Activated naive CD4-positive, alpha-beta T cell treated with anti-CD3 and anti-CD28 coated beads, Interleukin-2, amount 50 U/mL, for 72 hours (primary cell): ENCODE measurements around the gene ALCAM. TPM values are rescaled to one million over a fixed set of nuclear protein-coding genes. Genes with fewer than 3 reads are reported as not detected.

ENCODE experiments used
- ATAC-seq, 2 donors: fragments of 150-1000 bp; cut with Tn5 transposase; 2 replicates each; pipeline ENCODE4 v1.10.0; 2021; ENCODE audit warnings: mild to moderate bottlenecking in 2 of 2, moderate library complexity in 2 of 2
- DNase-seq, 2 donors: peaks; one replicate each; pipeline ENCODE4 v3.0.0; 2021 to 2022; ENCODE audit warnings: low spot score in 2 of 2
- H3K27ac Mint-ChIP-seq, 2 donors: one replicate each; pipeline ENCODE4 v1.8.0; 2022; ENCODE audit warnings: mild to moderate bottlenecking in 2 of 2, mixed read lengths in 2 of 2
- H3K36me3 Mint-ChIP-seq, 2 donors: one replicate each; pipeline ENCODE4 v1.8.0; 2022; ENCODE audit warnings: mixed read lengths in 2 of 2
- H3K9me3 Mint-ChIP-seq, 2 donors: one replicate each; pipeline ENCODE4 v1.8.0; 2022; ENCODE audit warnings: mixed read lengths in 2 of 2
- total RNA-seq, 2 donors: library from RNA; stranded (reverse); gene quantifications; one replicate each; pipeline ENCODE4 v1.2.3, GENCODE V29; 2022

Gene ALCAM
- total RNA-seq, result 10 to 100 TPM; 17.4 to 18.8 TPM

DNA sequence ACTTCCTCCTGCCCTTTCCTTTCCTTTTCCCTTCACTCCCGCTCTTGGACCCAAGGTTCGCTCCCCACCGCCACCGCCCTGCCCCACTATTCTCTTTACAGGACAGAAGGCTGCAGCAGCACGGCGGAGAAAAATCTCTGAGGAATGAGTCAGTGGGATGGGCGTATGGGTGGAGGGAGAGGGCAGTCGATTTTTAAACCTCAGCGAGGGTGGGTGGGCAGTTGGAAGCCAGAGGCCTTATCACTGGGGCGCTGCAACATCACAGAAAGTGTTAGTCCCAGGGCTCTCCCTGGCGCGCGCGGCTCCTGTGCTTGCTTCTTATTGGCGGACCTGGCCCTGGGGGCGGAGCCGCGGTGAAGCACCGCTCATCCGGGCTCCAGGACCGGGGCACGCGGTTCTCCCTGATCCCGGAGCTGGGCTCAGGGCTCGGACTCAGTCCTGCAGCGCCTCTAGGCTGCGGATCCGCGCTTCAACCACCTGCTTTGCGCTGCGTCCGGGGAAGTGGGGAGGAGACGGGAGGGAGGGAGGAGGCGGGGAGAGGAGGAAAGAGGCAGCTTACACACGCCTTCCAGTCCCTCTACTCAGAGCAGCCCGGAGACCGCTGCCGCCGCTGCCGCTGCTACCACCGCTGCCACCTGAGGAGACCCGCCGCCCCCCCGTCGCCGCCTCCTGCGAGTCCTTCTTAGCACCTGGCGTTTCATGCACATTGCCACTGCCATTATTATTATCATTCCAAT lies at the start of gene ALCAM:
Gene ALCAM, plus strand, starts transcription at position 584 of the 737 bp plus-strand sequence.
- Mint-ChIP-seq H3K27ac (peak within 1 kb of the TSS; percentile 96 to 100), H3K9me3 (no peaks in the 10 kb centered on the region), H3K36me3 (peaks cover 0 to 16% of the 10 kb centered on the region in 2 donors)
- peak; percentile 80 to 89 for DNase-seq
- peak; percentile 56 to 62 for ATAC-seq

DNA sequence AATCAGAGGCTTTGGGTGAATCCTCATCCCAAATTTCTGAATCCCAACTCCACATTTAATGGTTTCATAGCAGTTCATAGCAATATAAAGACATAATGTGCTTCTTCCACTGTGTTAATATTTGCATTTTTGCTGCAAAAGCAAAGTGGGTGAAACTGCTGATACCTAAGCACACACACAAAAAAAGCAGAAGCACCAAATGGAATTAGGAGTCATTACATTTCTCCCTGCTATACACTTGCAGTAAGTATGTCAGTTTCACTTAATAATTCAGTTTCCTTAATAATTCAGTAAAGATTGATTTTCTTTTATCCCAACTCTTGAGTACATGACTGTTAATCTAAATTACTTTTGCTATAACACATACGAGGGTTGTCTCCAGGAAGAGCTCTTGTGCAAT lies 48.9 kb upstream of the ALCAM start:
- H3K9me3 Mint-ChIP-seq, result no peaks in the 10 kb centered on the region
- no peak for ATAC-seq
- no peaks in the 10 kb centered on the region for H3K36me3 Mint-ChIP-seq
- no peak for DNase-seq
- no peak overlapping the region for H3K27ac Mint-ChIP-seq

DNA sequence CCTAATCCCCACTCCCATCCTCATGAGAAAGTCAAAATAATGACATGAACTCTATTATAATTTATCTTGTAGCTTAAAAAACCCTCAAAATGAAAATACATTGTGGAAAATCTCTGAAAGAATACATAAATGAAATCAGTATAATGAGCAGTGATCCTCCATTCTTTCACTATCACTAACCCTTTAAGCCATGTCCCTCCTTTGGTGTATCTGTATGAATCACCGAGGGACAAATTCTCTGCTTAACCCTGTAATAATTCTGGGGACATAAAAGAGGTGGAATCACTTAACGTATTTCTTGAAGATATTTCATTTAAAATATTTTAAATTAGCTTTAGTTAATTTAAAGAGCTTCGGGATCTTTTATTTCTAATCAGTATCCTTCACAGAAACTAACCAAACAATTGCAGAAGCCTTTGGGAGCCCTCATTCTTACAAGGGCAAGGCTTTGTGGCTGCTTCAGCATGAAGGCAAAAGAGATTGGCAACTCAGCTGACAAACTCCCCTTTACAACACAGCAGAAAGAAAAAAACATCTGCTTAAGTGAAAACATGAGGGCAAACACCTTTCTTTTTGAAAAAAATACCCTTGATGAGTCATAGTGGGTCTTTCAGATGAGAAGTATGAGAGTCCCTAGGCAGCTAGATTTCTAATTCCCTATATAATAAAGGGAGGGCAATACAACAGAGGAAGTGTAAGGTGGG lies 44.0 kb upstream of the ALCAM start:
- H3K9me3 Mint-ChIP-seq, result no peaks in the 10 kb centered on the region
- no peak overlapping the region for H3K27ac Mint-ChIP-seq
- ATAC-seq, result peak; percentile 13 to 75
- no peaks in the 10 kb centered on the region for H3K36me3 Mint-ChIP-seq
- no peak for DNase-seq

DNA sequence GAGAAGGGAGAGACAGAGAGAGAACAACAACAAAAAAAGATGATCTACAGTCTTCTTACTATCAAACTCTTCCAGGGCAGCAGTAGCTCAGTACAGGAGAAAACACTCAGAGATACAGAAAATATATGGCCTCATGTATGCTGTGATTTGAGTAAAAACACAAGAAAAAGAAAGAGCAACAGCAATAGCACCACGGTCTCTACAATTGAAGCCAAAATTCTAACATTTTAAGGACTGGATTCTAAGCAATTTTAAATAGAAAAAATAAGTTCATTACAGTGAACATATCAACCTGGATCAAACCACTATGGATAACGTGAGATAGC lies 43.5 kb upstream of the ALCAM start:
- DNase-seq, result no peak
- Mint-ChIP-seq H3K9me3 (no peaks in the 10 kb centered on the region), H3K27ac (no peak overlapping the region), H3K36me3 (no peaks in the 10 kb centered on the region)
- peak in 1 of 2 donors; percentile 55 for ATAC-seq

DNA sequence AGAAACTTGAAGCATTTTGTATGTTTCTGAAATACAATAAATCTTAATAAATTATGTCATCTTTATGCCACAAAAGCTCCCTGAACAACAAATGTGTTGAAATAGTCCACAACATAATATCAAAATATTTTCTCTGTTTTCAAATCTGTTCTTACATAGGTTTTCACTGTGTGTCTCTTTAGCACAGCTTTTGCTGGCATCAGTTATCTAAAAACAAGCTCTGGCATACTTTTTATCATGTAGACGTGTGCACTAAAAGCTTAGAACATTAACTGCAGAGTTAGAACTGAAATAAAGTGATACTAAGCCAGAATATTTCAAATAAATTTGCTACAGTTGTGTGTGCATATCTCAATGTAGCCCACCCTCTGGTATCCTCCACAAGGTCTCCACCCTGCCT lies 41.8 kb upstream of the ALCAM start:
- DNase-seq (no peak), ATAC-seq (no peak)
- H3K27ac Mint-ChIP-seq, result no peak overlapping the region
- H3K36me3 Mint-ChIP-seq, result no peaks in the 10 kb centered on the region
- H3K9me3 Mint-ChIP-seq, result no peaks in the 10 kb centered on the region

DNA sequence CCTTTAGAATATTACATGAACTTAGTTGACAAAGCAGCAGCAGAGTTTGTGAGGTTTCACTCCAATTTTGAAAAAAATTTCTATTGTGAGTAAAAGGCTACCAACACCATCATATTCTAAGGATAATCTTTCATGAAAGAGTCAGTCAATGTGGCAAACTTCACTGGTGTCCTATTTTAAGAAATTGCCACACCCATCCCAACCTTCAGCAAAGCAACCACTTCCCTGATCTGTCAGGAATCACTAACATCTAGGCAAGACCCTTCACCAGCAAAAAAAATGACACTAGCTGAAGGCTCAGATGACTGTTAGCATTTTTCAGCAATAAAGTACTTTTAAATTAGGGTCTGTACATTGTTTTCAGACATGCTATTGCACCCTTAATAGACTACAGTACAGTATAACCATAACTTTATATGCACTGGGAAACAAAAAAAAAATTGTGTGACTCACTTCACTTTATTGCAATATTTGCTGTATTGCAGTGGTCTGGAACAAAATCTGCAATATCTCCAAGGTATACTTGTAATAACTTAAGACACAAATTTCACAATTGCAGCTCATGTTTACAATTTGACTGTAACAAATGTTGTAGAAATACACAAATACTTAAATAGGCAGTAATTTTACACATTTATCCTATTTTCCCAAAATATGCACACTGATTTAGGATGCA lies 38.9 kb upstream of the ALCAM start:
- Mint-ChIP-seq H3K9me3 (peaks cover 0 to 5% of the 10 kb centered on the region in 2 donors), H3K36me3 (no peaks in the 10 kb centered on the region), H3K27ac (no peak overlapping the region)
- DNase-seq (no peak), ATAC-seq (no peak)

DNA sequence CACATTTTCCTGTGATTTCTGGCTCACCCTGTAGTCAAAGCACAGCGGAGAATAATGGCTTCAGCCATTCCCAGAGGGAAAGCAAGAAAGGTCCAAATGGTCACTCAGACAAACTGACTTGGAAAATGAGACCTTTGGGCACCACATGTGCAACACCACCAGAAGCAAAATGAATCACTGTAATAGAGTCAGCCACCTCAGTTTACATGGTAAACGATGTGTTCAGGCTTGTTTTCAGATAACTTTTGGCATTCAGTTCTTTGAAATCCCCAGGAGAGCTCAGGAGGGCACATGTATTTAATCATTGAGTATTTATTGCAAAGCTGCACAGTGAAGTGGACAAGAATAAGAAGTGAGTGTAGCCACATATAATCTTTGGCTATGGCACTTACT lies 38.4 kb upstream of the ALCAM start:
- ATAC-seq, result no peak

DNA sequence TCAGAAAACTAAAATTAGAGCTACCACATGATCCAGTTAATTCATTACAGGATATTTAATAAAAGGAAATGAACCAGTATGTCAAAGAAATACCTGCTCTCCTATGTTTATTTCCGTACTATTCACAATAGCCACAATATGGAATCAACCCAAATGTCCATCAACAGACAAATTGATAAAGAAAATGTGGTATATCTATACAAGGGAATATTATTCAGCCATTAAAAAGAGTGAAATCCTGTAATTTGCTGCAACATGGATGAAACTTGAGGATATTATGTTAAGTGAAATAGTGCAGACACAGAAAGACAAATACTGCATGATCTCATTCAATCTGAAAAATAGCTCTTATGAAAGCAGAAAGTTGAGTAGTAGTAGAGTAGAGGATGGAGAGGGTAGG lies 33.7 kb upstream of the ALCAM start:
- no peak for ATAC-seq
- H3K36me3 Mint-ChIP-seq, result no peaks in the 10 kb centered on the region
- no peak overlapping the region for H3K27ac Mint-ChIP-seq
- H3K9me3 Mint-ChIP-seq, result peaks cover 0 to 5% of the 10 kb centered on the region in 2 donors
- no peak for DNase-seq

More for the DNA sequence above, 38.4 kb upstream of the ALCAM start:
- Mint-ChIP-seq H3K9me3 (peaks cover 0 to 5% of the 10 kb centered on the region in 2 donors), H3K27ac (no peak overlapping the region), H3K36me3 (no peaks in the 10 kb centered on the region)
- DNase-seq, result no peak

DNA sequence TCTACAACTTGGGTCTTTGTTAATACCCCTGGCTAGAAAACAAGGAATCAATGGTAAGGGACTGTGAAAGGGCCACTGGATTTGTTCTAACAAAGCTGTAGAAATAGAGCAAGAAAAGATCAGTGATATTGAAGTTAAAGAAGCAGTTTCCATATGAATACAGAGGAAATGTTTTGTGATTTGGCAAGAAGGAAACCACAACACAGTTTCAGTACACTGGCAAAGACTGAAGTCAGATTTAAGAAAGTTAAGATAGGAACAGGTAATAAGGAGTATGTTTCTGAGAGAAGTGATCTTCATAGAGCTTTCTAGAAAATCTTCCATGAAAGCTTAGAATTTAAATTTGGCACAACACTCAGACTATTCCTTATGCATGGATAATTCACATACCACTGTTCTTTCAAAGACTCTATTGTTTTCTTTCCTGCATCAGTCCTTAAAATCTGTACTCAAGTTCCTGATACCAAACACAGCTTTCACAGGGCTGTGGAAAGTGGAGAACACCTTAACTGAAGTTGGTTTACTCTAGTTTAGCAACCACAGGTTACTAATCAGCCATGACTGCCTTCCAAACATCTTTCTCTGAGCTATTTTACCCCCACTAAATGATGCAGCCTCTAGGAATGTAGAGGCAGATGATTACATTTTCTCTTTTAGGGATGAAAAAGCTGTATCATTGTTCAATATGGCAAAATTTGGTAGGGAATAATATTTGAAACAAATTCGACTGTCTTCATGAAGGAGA lies 32.4 kb upstream of the ALCAM start:
- ATAC-seq, result peak in 1 of 2 donors; percentile 88

GRCh38 chr3:105339946-105340345 lies 26.8 kb upstream of the ALCAM start:
- no peak for ATAC-seq
- no peak for DNase-seq
- no peaks in the 10 kb centered on the region for H3K9me3 Mint-ChIP-seq
- H3K36me3 Mint-ChIP-seq, result no peaks in the 10 kb centered on the region
- no peak overlapping the region for H3K27ac Mint-ChIP-seq

More for the DNA sequence above, 32.4 kb upstream of the ALCAM start:
- Mint-ChIP-seq H3K9me3 (peaks cover 0 to 5% of the 10 kb centered on the region in 2 donors), H3K36me3 (no peaks in the 10 kb centered on the region), H3K27ac (no peak overlapping the region)
- no peak for DNase-seq

GRCh38 chr3:105343991-105344390 lies 22.7 kb upstream of the ALCAM start:
- DNase-seq, result no peak
- ATAC-seq, result no peak
- H3K27ac Mint-ChIP-seq, result no peak overlapping the region
- no peaks in the 10 kb centered on the region for H3K36me3 Mint-ChIP-seq
- H3K9me3 Mint-ChIP-seq, result no peaks in the 10 kb centered on the region

GRCh38 chr3:105345156-105345555 lies 21.6 kb upstream of the ALCAM start:
- Mint-ChIP-seq H3K36me3 (no peaks in the 10 kb centered on the region), H3K27ac (no peak overlapping the region)

DNA sequence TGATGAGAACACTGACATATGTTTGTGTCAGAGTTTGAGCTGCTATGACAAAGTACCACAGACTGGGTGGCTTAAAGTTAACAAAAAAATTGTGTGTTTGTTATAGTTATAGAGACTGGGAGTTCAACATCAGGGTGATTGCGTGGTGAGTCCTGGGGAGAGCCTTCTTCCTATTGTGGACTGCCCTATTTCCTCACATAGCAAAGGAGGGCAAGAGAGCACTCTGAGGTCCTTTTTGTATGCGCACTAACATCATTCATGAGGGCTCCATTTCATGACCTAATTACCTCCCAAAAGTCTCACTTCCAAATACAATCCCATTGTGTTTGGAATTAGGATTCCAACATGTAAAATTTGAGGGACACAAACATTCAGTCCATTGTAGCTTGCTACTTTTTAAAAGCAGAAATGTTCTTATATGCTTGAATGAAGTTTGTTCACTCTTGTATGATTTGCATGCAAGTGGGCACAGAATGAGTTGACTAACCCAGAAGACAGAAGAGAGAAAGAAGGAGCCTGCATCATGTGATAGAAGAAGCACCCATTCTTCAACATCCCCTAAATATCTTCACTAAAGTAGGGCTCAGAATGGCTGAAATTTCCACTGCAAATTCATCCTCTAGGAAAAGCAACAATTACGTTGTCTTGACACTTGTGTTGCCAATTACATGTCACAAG lies 18.9 kb upstream of the ALCAM start:
- DNase-seq, result no peak
- Mint-ChIP-seq H3K27ac (no peak overlapping the region), H3K9me3 (no peaks in the 10 kb centered on the region), H3K36me3 (no peaks in the 10 kb centered on the region)
- ATAC-seq, result no peak

More at GRCh38 chr3:105345156-105345555, 21.6 kb upstream of the ALCAM start:
- no peaks in the 10 kb centered on the region for H3K9me3 Mint-ChIP-seq
- DNase-seq (no peak), ATAC-seq (no peak)

GRCh38 chr3:105348307-105348706 lies 18.4 kb upstream of the ALCAM start:
- DNase-seq, result no peak
- H3K27ac Mint-ChIP-seq, result no peak overlapping the region
- H3K36me3 Mint-ChIP-seq, result no peaks in the 10 kb centered on the region
- no peaks in the 10 kb centered on the region for H3K9me3 Mint-ChIP-seq
- no peak for ATAC-seq

DNA sequence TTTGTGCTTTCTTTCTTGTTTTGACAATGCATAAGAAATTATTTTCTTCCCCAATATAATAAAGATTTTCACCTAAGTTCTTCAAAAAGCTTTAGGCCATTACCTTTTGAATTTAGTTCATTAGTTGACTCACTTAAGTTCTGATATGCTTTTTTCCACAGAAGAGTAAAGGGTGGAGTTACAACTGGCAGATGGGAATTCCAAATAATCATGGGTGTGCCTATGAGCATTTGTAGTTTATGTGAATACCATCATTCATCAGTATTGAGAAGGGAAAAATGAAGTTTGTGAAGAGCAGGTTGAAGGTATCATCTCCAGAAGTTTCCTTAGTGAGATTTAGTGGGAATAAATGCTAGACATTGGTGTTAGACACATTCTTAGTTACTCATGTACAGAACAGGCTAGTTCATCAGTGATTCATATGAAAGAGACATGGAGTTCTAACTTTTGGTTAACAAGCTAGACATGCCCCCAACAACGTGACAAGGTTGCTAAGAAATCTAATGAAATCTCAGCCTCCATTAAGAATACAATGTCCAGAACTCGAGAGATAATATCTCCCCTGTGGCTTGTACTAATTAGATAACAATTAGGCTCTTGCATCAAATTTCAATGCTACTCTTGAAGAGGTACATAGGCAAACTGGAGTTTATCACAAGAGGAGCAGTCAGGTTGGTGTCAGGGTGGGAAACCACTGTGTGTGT lies 16.9 kb upstream of the ALCAM start:
- peaks cover 0 to 4% of the 10 kb centered on the region in 2 donors for H3K9me3 Mint-ChIP-seq
- no peak for ATAC-seq
- H3K36me3 Mint-ChIP-seq, result peaks cover 11 to 12% of the 10 kb centered on the region in 2 donors

DNA sequence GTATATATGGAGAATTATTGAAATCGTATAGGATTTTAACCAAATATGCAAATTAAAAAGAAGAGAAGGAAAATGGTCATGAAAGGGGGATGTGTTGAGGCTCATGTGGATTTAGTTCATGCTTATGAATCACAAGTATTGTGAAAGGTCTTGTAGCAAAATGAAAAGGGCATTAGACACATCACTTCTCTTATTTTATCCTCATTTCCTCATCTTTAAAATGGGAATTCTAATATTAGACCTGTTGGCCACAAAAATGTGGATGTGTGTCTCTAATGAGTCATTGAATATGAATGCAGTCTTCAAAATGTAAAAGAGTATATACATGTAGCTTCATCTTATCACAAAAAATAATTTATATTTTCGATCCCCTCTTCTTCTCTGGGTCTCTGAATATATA lies 14.9 kb upstream of the ALCAM start:
- Mint-ChIP-seq H3K9me3 (peaks cover 0 to 4% of the 10 kb centered on the region in 2 donors), H3K27ac (no peak overlapping the region), H3K36me3 (peaks cover 11 to 15% of the 10 kb centered on the region in 2 donors)
- DNase-seq (no peak), ATAC-seq (no peak)

More for the DNA sequence above, 16.9 kb upstream of the ALCAM start:
- DNase-seq, result no peak
- H3K27ac Mint-ChIP-seq, result no peak overlapping the region
